ENCODE data around the gene ATP8A2.

DNA sequence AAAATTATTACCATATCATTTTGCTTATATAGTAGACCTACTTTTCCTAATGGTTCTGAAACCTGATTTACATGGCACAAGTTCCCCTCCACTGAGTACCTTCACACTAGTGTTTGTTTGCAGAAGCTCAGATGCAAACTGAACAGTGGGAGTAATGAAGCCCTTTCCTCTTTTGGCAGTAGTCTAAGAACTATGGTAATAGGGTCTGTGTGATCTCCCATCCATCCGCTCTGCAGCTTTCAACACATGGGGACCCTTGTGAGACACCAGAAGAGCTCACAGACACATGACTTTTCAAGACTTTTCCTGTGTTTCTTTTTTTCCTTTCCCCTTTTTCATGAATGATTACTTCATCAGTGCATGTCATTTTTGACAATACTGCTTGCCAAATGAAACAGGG, 336.0 kb downstream of the ATP8A2 start:
- TF ChIP-seq POLR2A (IDR thresholded peaks at IDR 0.05; ENCODE audit: extremely low read depth, insufficient read length) (no peak), MYC (IDR thresholded peaks at IDR 0.05; ENCODE audit: low read depth, low read length) (no peak)
- TF ChIP-seq, protein P1, sequence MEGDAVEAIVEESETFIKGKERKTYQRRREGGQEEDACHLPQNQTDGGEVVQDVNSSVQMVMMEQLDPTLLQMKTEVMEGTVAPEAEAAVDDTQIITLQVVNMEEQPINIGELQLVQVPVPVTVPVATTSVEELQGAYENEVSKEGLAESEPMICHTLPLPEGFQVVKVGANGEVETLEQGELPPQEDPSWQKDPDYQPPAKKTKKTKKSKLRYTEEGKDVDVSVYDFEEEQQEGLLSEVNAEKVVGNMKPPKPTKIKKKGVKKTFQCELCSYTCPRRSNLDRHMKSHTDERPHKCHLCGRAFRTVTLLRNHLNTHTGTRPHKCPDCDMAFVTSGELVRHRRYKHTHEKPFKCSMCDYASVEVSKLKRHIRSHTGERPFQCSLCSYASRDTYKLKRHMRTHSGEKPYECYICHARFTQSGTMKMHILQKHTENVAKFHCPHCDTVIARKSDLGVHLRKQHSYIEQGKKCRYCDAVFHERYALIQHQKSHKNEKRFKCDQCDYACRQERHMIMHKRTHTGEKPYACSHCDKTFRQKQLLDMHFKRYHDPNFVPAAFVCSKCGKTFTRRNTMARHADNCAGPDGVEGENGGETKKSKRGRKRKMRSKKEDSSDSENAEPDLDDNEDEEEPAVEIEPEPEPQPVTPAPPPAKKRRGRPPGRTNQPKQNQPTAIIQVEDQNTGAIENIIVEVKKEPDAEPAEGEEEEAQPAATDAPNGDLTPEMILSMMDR (IDR thresholded peaks at IDR 0.05; ENCODE audit: low read depth, low read length): no peak
- TF ChIP-seq, protein P2, sequence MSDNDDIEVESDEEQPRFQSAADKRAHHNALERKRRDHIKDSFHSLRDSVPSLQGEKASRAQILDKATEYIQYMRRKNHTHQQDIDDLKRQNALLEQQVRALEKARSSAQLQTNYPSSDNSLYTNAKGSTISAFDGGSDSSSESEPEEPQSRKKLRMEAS (IDR thresholded peaks at IDR 0.05; ENCODE audit: low read depth, low read length): no peak

Measured in NB4 (cell line).